ENCODE measurements around the gene RRH. TPM values are rescaled to one million over a fixed set of nuclear protein-coding genes. Genes with fewer than 3 reads are reported as not detected.

The RRH gene
- total RNA-seq, 1 donor from 2014 or later = not detected

- DNase-seq (no peak), ATAC-seq (no peak)
- Histone ChIP-seq H3K4me1 (no peaks in the 10 kb centered on the region), H3K4me3 (no peak overlapping the region), H3K27ac (no peak overlapping the region), H3K36me3 (no peaks in the 10 kb centered on the region), H3K27me3 (ENCODE audit: low read depth) (peaks cover 3% of the 10 kb centered on the region), H3K9me3 (no peaks in the 10 kb centered on the region)
- no peak for TF ChIP-seq CTCF (IDR thresholded peaks at IDR 0.05)
- intact Hi-C loops (cut with DNase I) = no loop called here
Measured at GRCh38 chr4:109878355-109878754, 50.6 kb downstream of the RRH start.

- ATAC-seq = no peak
- Histone ChIP-seq H3K9me3 (no peaks in the 10 kb centered on the region), H3K4me3 (no peak overlapping the region), H3K36me3 (no peaks in the 10 kb centered on the region), H3K27me3 (ENCODE audit: low read depth) (peaks cover 3% of the 10 kb centered on the region), H3K27ac (no peak overlapping the region), H3K4me1 (no peaks in the 10 kb centered on the region)
- intact Hi-C loops (cut with DNase I) = no loop called here
- DNase-seq = no peak
- no peak for TF ChIP-seq CTCF (IDR thresholded peaks at IDR 0.05)
Measured at GRCh38 chr4:109879081-109879480, 51.3 kb downstream of the RRH start.

GRCh38 chr4:109879636-109880314 is 52.0 kb downstream of the RRH start:
- intact Hi-C loops (cut with DNase I) = no loop called here
- no peaks in the 10 kb centered on the region for H3K4me1 ChIP-seq
- no peak overlapping the region for H3K4me3 ChIP-seq

GRCh38 chr4:109886303-109886702 is 58.5 kb downstream of the RRH start:
- no peak for DNase-seq
- no peaks in the 10 kb centered on the region for H3K9me3 ChIP-seq
- H3K27ac ChIP-seq = no peak overlapping the region
- no peaks in the 10 kb centered on the region for H3K4me1 ChIP-seq
- ATAC-seq = no peak
- no peak overlapping the region for H3K4me3 ChIP-seq
- TF ChIP-seq CTCF (IDR thresholded peaks at IDR 0.05) = no peak
- no peaks in the 10 kb centered on the region for H3K27me3 ChIP-seq (ENCODE audit: low read depth)
- intact Hi-C loops (cut with DNase I) = no loop called here
- no peaks in the 10 kb centered on the region for H3K36me3 ChIP-seq

More at GRCh38 chr4:109879636-109880314, 52.0 kb downstream of the RRH start:
- TF ChIP-seq CTCF (IDR thresholded peaks at IDR 0.05) = no peak
- Histone ChIP-seq H3K27me3 (ENCODE audit: low read depth) (peaks cover 3% of the 10 kb centered on the region), H3K27ac (no peak overlapping the region), H3K36me3 (no peaks in the 10 kb centered on the region), H3K9me3 (no peaks in the 10 kb centered on the region)
- no peak for DNase-seq
- ATAC-seq = no peak

GRCh38 chr4:109887071-109887470 is 59.3 kb downstream of the RRH start:
- ATAC-seq (no peak), DNase-seq (no peak)
- H3K4me1 ChIP-seq = no peaks in the 10 kb centered on the region
- no peak for TF ChIP-seq CTCF (IDR thresholded peaks at IDR 0.05)
- H3K27me3 ChIP-seq (ENCODE audit: low read depth) = no peaks in the 10 kb centered on the region
- H3K27ac ChIP-seq = no peak overlapping the region
- H3K9me3 ChIP-seq = no peaks in the 10 kb centered on the region
- H3K4me3 ChIP-seq = no peak overlapping the region
- H3K36me3 ChIP-seq = no peaks in the 10 kb centered on the region
- intact Hi-C loops (cut with DNase I) = no loop called here

Measured in lower lobe of right lung (tissue), 2 donors.